Measurements from ENCODE around the gene HCN3. TPM values are rescaled to one million over a fixed set of nuclear protein-coding genes. Genes with fewer than 3 reads are reported as not detected.

The HCN3 gene
- total RNA-seq, 1 donor from 2014 or later: 1.9 TPM

DNA sequence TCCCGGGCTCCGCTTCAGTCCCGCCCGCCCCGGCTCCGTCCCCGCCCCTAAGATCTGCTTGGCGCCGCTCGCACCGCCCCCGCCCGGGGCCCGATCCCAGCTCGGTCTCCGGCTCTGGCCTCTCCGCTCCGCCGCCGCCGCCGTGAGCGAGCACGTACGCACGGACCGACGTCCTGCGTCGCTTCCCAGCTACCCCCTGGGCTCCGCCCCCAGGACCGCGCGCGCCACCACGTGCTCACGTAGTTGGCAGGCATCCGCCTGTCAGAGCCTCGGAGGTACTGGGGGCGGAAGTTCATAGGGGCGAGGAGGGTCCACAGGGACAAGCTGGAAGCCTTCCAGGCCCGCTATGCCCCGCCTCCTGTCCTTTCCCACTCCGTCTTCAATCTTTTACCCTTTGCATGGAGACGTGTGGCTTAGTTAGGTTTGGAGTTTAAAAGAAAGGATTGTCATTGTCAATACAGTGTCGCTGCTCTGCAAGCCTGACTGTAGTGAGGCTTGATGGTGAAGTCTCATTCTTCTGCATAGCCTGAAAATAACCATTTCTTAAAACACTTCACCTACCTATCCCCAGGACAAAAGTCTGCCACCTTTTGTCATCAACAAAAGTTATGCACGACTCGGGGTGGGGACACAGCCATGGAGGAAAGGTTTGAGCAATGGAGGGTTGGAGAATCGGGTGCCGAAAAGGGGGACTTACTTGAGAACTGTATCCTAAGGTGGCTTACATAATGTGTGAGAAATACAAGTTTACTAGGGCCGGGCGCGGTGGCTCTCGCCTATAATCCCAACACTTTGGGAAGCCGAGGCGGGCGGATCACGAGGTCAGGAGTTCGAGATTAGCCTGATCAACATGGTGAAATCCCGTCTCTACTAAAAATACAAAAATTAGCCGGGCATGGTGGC, 3.7 kb upstream of the HCN3 start, which contains the start of gene CLK2:
CLK2 (minus strand) TSS at position 162 of the 903 bp plus-strand sequence. CDS start 2,527 bp downstream, outside the sequence.
- H4K20me1 ChIP-seq (ENCODE audit: low read depth): peaks cover 38% of the 10 kb centered on the region
- Mint-ChIP-seq H3K4me3 (peak within 1 kb of the TSS; percentile 95), H3K27me3 (ENCODE audit: insufficient read depth, low read depth) (peaks cover 3% of the 10 kb centered on the region), H3K4me1 (peaks cover 36% of the 10 kb centered on the region), H3K27ac (peak within 1 kb of the TSS; percentile 90), H3K9me3 (no peaks in the 10 kb centered on the region), H3K36me3 (peaks cover 23% of the 10 kb centered on the region)
- peaks cover 62% of the 10 kb centered on the region for H3F3A ChIP-seq (ENCODE audit: low read depth)
- H3K9me3 ChIP-seq (ENCODE audit: low read depth): no peaks in the 10 kb centered on the region
- TF ChIP-seq, protein P1, sequence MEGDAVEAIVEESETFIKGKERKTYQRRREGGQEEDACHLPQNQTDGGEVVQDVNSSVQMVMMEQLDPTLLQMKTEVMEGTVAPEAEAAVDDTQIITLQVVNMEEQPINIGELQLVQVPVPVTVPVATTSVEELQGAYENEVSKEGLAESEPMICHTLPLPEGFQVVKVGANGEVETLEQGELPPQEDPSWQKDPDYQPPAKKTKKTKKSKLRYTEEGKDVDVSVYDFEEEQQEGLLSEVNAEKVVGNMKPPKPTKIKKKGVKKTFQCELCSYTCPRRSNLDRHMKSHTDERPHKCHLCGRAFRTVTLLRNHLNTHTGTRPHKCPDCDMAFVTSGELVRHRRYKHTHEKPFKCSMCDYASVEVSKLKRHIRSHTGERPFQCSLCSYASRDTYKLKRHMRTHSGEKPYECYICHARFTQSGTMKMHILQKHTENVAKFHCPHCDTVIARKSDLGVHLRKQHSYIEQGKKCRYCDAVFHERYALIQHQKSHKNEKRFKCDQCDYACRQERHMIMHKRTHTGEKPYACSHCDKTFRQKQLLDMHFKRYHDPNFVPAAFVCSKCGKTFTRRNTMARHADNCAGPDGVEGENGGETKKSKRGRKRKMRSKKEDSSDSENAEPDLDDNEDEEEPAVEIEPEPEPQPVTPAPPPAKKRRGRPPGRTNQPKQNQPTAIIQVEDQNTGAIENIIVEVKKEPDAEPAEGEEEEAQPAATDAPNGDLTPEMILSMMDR (IDR thresholded peaks at IDR 0.05): peak; percentile 4
- TF ChIP-seq EZH2phosphoT487 (IDR thresholded peaks at IDR 0.05): no peak
- peak within 1 kb of the TSS; percentile 80 for H3K4me3 ChIP-seq
- peaks cover 6% of the 10 kb centered on the region for H3K27me3 ChIP-seq
- H3K27ac ChIP-seq: peak within 1 kb of the TSS; percentile 81
- peak within 1 kb of the TSS; percentile 88 for H3K4me2 ChIP-seq
- H3K79me2 ChIP-seq (ENCODE audit: low read depth): peaks cover 40% of the 10 kb centered on the region
- H2AFZ ChIP-seq (replicated peaks): peak within 1 kb of the TSS; percentile 71
- DNase-seq (ENCODE audit: low spot score): peak; percentile 99
- peaks cover 27% of the 10 kb centered on the region for H3K4me1 ChIP-seq
- H3K36me3 ChIP-seq: peaks cover 6% of the 10 kb centered on the region
- peak within 1 kb of the TSS; percentile 65 for H3K9ac ChIP-seq

DNA sequence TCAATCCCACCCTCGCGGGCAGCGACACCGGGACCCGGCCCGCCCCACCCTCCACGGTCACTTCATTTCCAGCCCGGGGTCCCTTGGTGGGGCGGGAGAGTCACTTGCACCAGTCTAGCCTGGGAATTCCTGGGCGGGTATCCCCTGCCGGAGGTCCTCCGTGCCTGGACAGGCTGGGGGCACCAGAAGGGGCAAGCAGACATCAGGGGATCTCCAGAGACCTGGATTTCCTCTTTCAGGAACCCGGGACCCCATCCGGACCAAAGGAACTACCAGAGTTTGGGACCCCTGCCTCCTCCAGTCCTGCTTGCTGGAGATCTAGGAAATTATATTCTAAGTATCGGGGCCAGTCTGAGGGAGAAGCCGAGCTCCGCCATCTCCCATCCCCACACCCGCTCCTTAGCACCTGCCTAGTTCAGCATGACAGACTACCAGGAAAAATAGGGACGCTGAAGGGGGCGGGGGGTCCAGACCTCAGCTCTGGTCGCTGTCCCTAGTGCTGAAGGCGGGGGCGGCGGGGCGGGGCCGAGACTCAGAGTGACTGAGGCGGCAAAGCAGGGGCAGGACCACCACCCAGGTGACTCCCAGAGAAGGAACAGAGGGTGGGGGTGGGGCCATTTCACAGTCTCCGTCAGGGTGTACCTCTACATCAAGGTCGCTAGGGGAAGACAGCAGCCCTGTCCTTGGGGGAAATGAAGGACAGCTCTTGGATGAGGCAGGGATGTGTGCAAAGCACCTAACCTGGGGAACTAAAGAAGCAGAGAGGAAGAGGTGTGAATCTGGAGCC, 832 bp downstream of the HCN3 start:
- Mint-ChIP-seq H3K36me3 (peaks cover 10% of the 10 kb centered on the region), H3K4me3 (peak overlapping the region; percentile 76), H3K9me3 (no peaks in the 10 kb centered on the region), H3K4me1 (peaks cover 33% of the 10 kb centered on the region), H3K27ac (no peak overlapping the region), H3K27me3 (ENCODE audit: insufficient read depth, low read depth) (peaks cover 3% of the 10 kb centered on the region)
- peaks cover 6% of the 10 kb centered on the region for H3K27me3 ChIP-seq
- peaks cover 36% of the 10 kb centered on the region for H3F3A ChIP-seq (ENCODE audit: low read depth)
- H3K9me3 ChIP-seq (ENCODE audit: low read depth): no peaks in the 10 kb centered on the region
- peak overlapping the region; percentile 81 for H2AFZ ChIP-seq (replicated peaks)
- peaks cover 22% of the 10 kb centered on the region for H4K20me1 ChIP-seq (ENCODE audit: low read depth)
- no peak for TF ChIP-seq EZH2 (IDR thresholded peaks at IDR 0.05)
- TF ChIP-seq, protein P1 (IDR thresholded peaks at IDR 0.05): peak; percentile 31
- peaks cover 26% of the 10 kb centered on the region for H3K4me1 ChIP-seq
- peak; percentile 91 for DNase-seq (ENCODE audit: low spot score)
- H3K9ac ChIP-seq: no peak overlapping the region
- peaks cover under 1% of the 10 kb centered on the region for H3K79me2 ChIP-seq (ENCODE audit: low read depth)
- H3K4me3 ChIP-seq: peak overlapping the region; percentile 77
- peak overlapping the region; percentile 98 for H3K4me2 ChIP-seq
- no peaks in the 10 kb centered on the region for H3K36me3 ChIP-seq
- no peak overlapping the region for H3K27ac ChIP-seq

DNA sequence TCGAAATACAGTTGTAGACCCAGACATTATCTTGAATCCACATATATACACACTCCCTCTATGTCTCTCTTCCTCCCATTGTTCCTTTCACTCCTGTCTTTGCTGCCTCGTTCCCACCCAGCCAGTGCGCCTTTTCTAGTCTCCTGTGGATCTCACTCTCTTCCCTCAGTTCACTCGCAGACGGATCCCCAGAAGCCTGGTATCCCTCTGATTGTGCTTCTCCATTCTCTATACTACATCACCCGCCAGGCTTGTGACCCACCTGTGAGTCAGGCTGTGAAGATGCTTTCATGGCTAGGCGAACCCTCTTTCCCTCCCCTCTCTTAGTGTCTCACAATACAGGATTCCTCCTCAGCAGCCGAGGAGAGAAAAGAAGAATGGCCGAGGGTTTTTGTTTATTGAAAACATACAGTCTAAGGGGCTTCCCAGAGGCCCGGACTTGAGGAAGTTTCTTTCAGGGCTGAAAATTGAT, 1.5 kb downstream of the HCN3 start:
- Histone ChIP-seq H3K9ac (no peak overlapping the region), H3K4me2 (peak overlapping the region; percentile 98), H2AFZ (replicated peaks) (no peak overlapping the region), H3K27me3 (peaks cover 6% of the 10 kb centered on the region), H3K79me2 (ENCODE audit: low read depth) (no peaks in the 10 kb centered on the region), H3F3A (ENCODE audit: low read depth) (peaks cover 33% of the 10 kb centered on the region), H3K36me3 (no peaks in the 10 kb centered on the region), H3K27ac (no peak overlapping the region), H3K4me1 (peaks cover 23% of the 10 kb centered on the region), H3K9me3 (ENCODE audit: low read depth) (no peaks in the 10 kb centered on the region), H4K20me1 (ENCODE audit: low read depth) (peaks cover 22% of the 10 kb centered on the region), H3K4me3 (peak overlapping the region; percentile 77)
- no peaks in the 10 kb centered on the region for H3K9me3 Mint-ChIP-seq
- peaks cover 1% of the 10 kb centered on the region for H3K27me3 Mint-ChIP-seq (ENCODE audit: insufficient read depth, low read depth)
- H3K27ac Mint-ChIP-seq: peak overlapping the region; percentile 11
- peak overlapping the region; percentile 76 for H3K4me3 Mint-ChIP-seq
- H3K4me1 Mint-ChIP-seq: peaks cover 29% of the 10 kb centered on the region
- DNase-seq (ENCODE audit: low spot score): no peak
- peaks cover 14% of the 10 kb centered on the region for H3K36me3 Mint-ChIP-seq
- TF ChIP-seq EZH2 (IDR thresholded peaks at IDR 0.05) (peak; percentile 6), EZH2phosphoT487 (IDR thresholded peaks at IDR 0.05) (no peak)
